Heart right ventricle (tissue), 16 donors: ENCODE measurements around the gene ZBTB7B. TPM values are rescaled to one million over a fixed set of nuclear protein-coding genes. Genes with fewer than 3 reads are reported as not detected.

Experiments used
- ATAC-seq, 8 donors: fragments of 200-7000 bp; cut with Tn5 transposase; one replicate each; pipeline ENCODE4 v1.9.1; 2020; ENCODE audit warnings: mild to moderate bottlenecking in 8 of 8, moderate library complexity in 8 of 8, moderate number of reproducible peaks in 1 of 8
- DNase-seq, 2 donors: peaks; one replicate each; pipeline ENCODE4 v3.0.0-alpha.2; 2020
- H3K27ac ChIP-seq, 10 donors: fragments of 200-600 bp; sonication (generic) in 2 of 10; one replicate each; pipeline versions ENCODE4 v1.5.0 to v1.8.0; 2020 to 2022; ENCODE audit warnings: mild to moderate bottlenecking in 3 of 10
- H3K27me3 ChIP-seq, 7 donors: fragments of 200-600 bp; one replicate each; pipeline ENCODE4 v1.8.0; 2021 to 2022; ENCODE audit warnings: mild to moderate bottlenecking in 2 of 7
- H3K36me3 ChIP-seq, 9 donors: fragments of 200-600 bp; sonication (generic) in 1 of 9; one replicate each; pipeline versions ENCODE4 v1.5.0 to v1.8.0; 2020 to 2022; ENCODE audit warnings: mild to moderate bottlenecking in 2 of 9
- H3K4me1 ChIP-seq, 9 donors: fragments of 200-600 bp; sonication (generic) in 1 of 9; one replicate each; pipeline versions ENCODE4 v1.5.0 to v1.8.0; 2020 to 2022; ENCODE audit warnings: mild to moderate bottlenecking in 4 of 9
- H3K4me3 ChIP-seq, 10 donors: fragments of 200-600 bp; sonication (generic) in 2 of 10; one replicate each; pipeline versions ENCODE4 v1.5.0 to v1.8.0; 2020 to 2022; ENCODE audit warnings: mild to moderate bottlenecking in 7 of 10, moderate library complexity in 2 of 10
- H3K9me3 ChIP-seq, 11 donors: fragments of 200-600 bp in 10 of 11; sonication (generic) in 2 of 11; one replicate each; pipeline versions ENCODE4 v1.5.0 to v1.8.0; 2013 to 2022; ENCODE audit warnings: mild to moderate bottlenecking in 2 of 11, control low read depth in 1 of 11, moderate library complexity in 1 of 11
- whole genome bisulfite sequencing, 2 donors: extraction: QIAGEN DNeasy Blood & Tissue Kit; methylation state at CpG; one replicate each; pipeline ENCODE4 v1.1.7; 2013; ENCODE audit warnings: inconsistent platforms in 1 of 2; 5-methylcytosine and 5-hydroxymethylcytosine counted together
- intact Hi-C, 10 donors: fragments of 100-400 bp; cut with DNase I; formaldehyde crosslinking; loops; one replicate each; pipeline versions ENCODE4 v1.11.1 to v1.14.2; 2022
- polyA plus RNA-seq, 2 donors: library from polyadenylated mRNA; stranded (reverse); fragments of 200-250 nt; gene quantifications; one replicate each; pipeline ENCODE4 v1.2.3, GENCODE V29; 2013
- total RNA-seq, 10 donors: library from RNA; stranded (reverse); fragmentation: NEBNext Ultra II Directional in 3 of 10; extraction: Animal tissue kit (Norgen Biotek cat#: 25700) in 3 of 10; gene quantifications; one replicate each; pipeline versions ENCODE4 v1.2.1 to v1.2.4, GENCODE V29; 2021 to 2023
- TF ChIP-seq, protein P1 (sequence below), 9 donors: fragments of 200-600 bp; sonication (generic) in 2 of 9; IDR thresholded peaks; one replicate each; pipeline versions ENCODE4 v1.5.0 to v1.8.0; 2021 to 2022; ENCODE audit warnings: antibody characterized with exemption in 9 of 9, mild to moderate bottlenecking in 5 of 9, moderate library complexity in 1 of 9
- donor health status: Arrhythmogenic right ventricular cardiomyopathy.
- donor health status: ischemic (EF 13 %, LVEDD 7.1; RV severe dilation, severe dysfunction).
- donor health status: healthy with polysubstance abuse.
- donor health status: DM: no; HTN: yes; CAD: no.
- donor health status: DM: no; HTN: no; CAD: no.
- donor health status: ischemic (EF 25% LVEDD 6.9; RV normal size, moderate dysfunction).
- donor health status: ischemic (EF 25% LVEDD 5.7; RV mildly dilated, moderate dysfunction).
- donor health status: healthy.
- donor health status: DM: yes; HTN: yes; CAD: no.
- donor health status: Ischemic cardiomyopathy.
- donor health status: ischemic (EF 35%, LVEDD 5.7; RV mildly dilated, moderate dysfunction).
- donor health status: nonischemic (EF 11% LVEDD 7.7; RV severe dilation, severe dysfunction).
- donor health status: DM: yes; HTN: yes; CAD: no.
- donor health status: PGD.
- donor health status: ischemic (EF 29% LVEDD 5.4; RV normal size, mild dysfunction).
- donor health status: nonischemic (EF 23%, LVEDD 6.1; RV moderate dilation, normal function).

Gene ZBTB7B
- total and polyA plus RNA-seq, 12 donors: 25.7 to 54.7 (median 37.9) TPM

- H3K27me3 ChIP-seq: no peaks in the 10 kb centered on the region
- peaks cover 0 to 35% (median 9%) of the 10 kb centered on the region in 9 donors for H3K36me3 ChIP-seq
- DNase-seq (peak; percentile 88 to 89), ATAC-seq (peak; percentile 88 to 95 (median 92))
- TF ChIP-seq, protein P1, sequence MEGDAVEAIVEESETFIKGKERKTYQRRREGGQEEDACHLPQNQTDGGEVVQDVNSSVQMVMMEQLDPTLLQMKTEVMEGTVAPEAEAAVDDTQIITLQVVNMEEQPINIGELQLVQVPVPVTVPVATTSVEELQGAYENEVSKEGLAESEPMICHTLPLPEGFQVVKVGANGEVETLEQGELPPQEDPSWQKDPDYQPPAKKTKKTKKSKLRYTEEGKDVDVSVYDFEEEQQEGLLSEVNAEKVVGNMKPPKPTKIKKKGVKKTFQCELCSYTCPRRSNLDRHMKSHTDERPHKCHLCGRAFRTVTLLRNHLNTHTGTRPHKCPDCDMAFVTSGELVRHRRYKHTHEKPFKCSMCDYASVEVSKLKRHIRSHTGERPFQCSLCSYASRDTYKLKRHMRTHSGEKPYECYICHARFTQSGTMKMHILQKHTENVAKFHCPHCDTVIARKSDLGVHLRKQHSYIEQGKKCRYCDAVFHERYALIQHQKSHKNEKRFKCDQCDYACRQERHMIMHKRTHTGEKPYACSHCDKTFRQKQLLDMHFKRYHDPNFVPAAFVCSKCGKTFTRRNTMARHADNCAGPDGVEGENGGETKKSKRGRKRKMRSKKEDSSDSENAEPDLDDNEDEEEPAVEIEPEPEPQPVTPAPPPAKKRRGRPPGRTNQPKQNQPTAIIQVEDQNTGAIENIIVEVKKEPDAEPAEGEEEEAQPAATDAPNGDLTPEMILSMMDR (IDR thresholded peaks at IDR 0.05): peak; percentile 97 to 100 (median 98)
- no peaks in the 10 kb centered on the region for H3K9me3 ChIP-seq
- peaks cover 12 to 55% (median 27%) of the 10 kb centered on the region in 9 donors for H3K4me1 ChIP-seq
- 4 to 5% methylated on average over 45 to 48 of the region's 49 CpGs for WGBS, 2 donors
- H3K4me3 ChIP-seq: peak overlapping the region in 9 of 10 donors; percentile 31 to 64 (median 57)
- H3K27ac ChIP-seq: peak overlapping the region; percentile 78 to 91 (median 85)
- intact Hi-C loops: loop anchor here in 7 of 10 donors (1.0 to 10.0 kb wide), 8 partner anchors 16 to 62 kb away; partner anchors contain the start of genes PBXIP1 (in 2 of the 7), PYGO2 (in 2 of the 7), ADAM15 (in 1 of the 7) and CKS1B (in 1 of the 7)
These were observed 14.7 kb downstream of the ZBTB7B start for GRCh38 chr1:155017041-155017945.

- TF ChIP-seq, protein P1 (IDR thresholded peaks at IDR 0.05): no peak
- Histone ChIP-seq H3K9me3 (no peaks in the 10 kb centered on the region), H3K4me1 (peaks cover 12 to 55% (median 20%) of the 10 kb centered on the region in 9 donors), H3K36me3 (peaks cover 0 to 33% (median 9%) of the 10 kb centered on the region in 9 donors), H3K27me3 (no peaks in the 10 kb centered on the region), H3K27ac (peak overlapping the region; percentile 78 to 91 (median 85)), H3K4me3 (peak overlapping the region in 9 of 10 donors; percentile 31 to 64 (median 57))
- ATAC-seq (peak in 3 of 8 donors; percentile 1), DNase-seq (no peak)
- intact Hi-C loops: loop anchor here in 7 of 10 donors (1.0 to 10.0 kb wide), 8 partner anchors 17 to 63 kb away; partner anchors contain the start of genes PBXIP1 (in 2 of the 7), PYGO2 (in 2 of the 7), ADAM15 (in 1 of the 7) and CKS1B (in 1 of the 7)
- WGBS, 2 donors: 51 to 56% methylated on average over 6 of the region's 6 CpGs
These were observed 15.3 kb downstream of the ZBTB7B start for GRCh38 chr1:155017946-155018316.

GRCh38 chr1:155018617-155019348, 16.2 kb downstream of the ZBTB7B start:
- no peak overlapping the region for H3K27ac ChIP-seq
- intact Hi-C loops: loop anchor here in 6 of 10 donors (5.0 to 10.0 kb wide), 6 partner anchors 34 to 64 kb away; partner anchors contain the start of genes PBXIP1 (in 2 of the 6), ADAM15 (in 1 of the 6), CKS1B (in 1 of the 6) and PYGO2 (in 1 of the 6)

More at GRCh38 chr1:155018617-155019348, 16.2 kb downstream of the ZBTB7B start:
- TF ChIP-seq, protein P1 (IDR thresholded peaks at IDR 0.05): no peak
- Histone ChIP-seq H3K9me3 (no peaks in the 10 kb centered on the region), H3K36me3 (peaks cover 0 to 31% (median 9%) of the 10 kb centered on the region in 9 donors), H3K4me1 (peaks cover 9 to 49% (median 15%) of the 10 kb centered on the region in 9 donors), H3K4me3 (no peak overlapping the region), H3K27me3 (no peaks in the 10 kb centered on the region)
- WGBS, 2 donors: 90% methylated on average over 8 of the region's 8 CpGs
- ATAC-seq: no peak
- no peak for DNase-seq
